ENCODE results near the gene ACOXL.

GRCh38 chr2:110940376-110940910 lies 208.1 kb downstream of the ACOXL start:
- no peak for TF ChIP-seq POLR2A (IDR thresholded peaks at IDR 0.05; ENCODE audit: low read depth, low read length)
- no peak for TF ChIP-seq TAF1 (IDR thresholded peaks at IDR 0.05; ENCODE audit: borderline replicate concordance, low read depth, low read length)
